HepG2 (cell line): ENCODE measurements around the gene PDZD7. TPM values are rescaled to one million over a fixed set of nuclear protein-coding genes. Genes with fewer than 3 reads are reported as not detected.

Source experiments
- ATAC-seq: fragments of 200-7000 bp; cut with Tn5 transposase; 3 replicates; pipeline ENCODE4 v1.9.1; 2020; ENCODE audit warnings: mild to moderate bottlenecking, moderate library complexity
- BruUV-seq: library from RNA; stranded (reverse); fragments of 400-500 nt; replicated peaks from 2 replicates; lab custom pipeline; 2021; lab: Mats Ljungman, UMichigan
- CTCF ChIA-PET: fragments of 300-600 bp; formaldehyde crosslinking; extraction: SDS; loops from one replicate; lab custom pipeline; 2021; ENCODE audit warnings: low total read pairs, inconsistent platforms, low intra/inter-chr PET ratio; lab: Yijun Ruan, JAX
- POLR2A ChIA-PET: fragments of 350-600 bp; sonication (Branson Sonifier 250); formaldehyde crosslinking; loops from one replicate; lab custom pipeline; 2020; ENCODE audit warnings: antibody characterized with exemption, inconsistent platforms; lab: Yijun Ruan, JAX
- DNase-seq: peaks from one replicate; pipeline ENCODE4 v3.0.0-alpha.2; 2015; ENCODE audit warnings: low spot score
- FAIRE-seq: peaks from 3 replicates; lab custom pipeline; 2011; peaks lifted over from hg19 to GRCh38; lab: Jason Lieb, UNC
- H2AFZ ChIP-seq: one replicate; pipeline ENCODE4 v1.6.1; 2011; ENCODE audit warnings: low read length, inconsistent platforms
- H3K27ac ChIP-seq: fragments of 300-600 bp; 3 replicates; pipeline ENCODE4 v1.8.0; 2011; ENCODE audit warnings: mixed run types, mild to moderate bottlenecking, mixed read lengths, low read length, inconsistent platforms; ENCODE audit not compliant: insufficient read depth; ENCODE audit errors: extremely low read length
- H3K27me3 ChIP-seq, 2 experiments: fragments of 200-600 bp in 1 of 2; 2 replicates in 1 of 2; 3 replicates in 1 of 2; pipeline versions ENCODE4 v1.6.0 to v1.8.0; 2011; ENCODE audit warnings: low read length in 2 of 2, mild to moderate bottlenecking in 2 of 2, moderate library complexity in 2 of 2, inconsistent platforms in 1 of 2; ENCODE audit not compliant: insufficient read depth in 2 of 2, control insufficient read depth in 1 of 2
- H3K36me3 ChIP-seq, 2 experiments: fragments of 200-600 bp in 1 of 2; replicated peaks in 1 of 2; 2 replicates in 1 of 2; 3 replicates in 1 of 2; pipeline versions ENCODE4 v1.5.1 to v1.8.0; 2011; ENCODE audit warnings: low read length in 2 of 2, inconsistent platforms in 1 of 2; ENCODE audit not compliant: insufficient read depth in 2 of 2, control insufficient read depth in 1 of 2
- H3K4me1 ChIP-seq: 2 replicates; pipeline ENCODE4 v1.5.1; 2012; ENCODE audit warnings: low read length, inconsistent platforms; ENCODE audit not compliant: insufficient read depth
- H3K4me2 ChIP-seq: 2 replicates; pipeline ENCODE4 v1.6.0; 2011; ENCODE audit warnings: low read depth, low read length, inconsistent platforms
- H3K4me3 ChIP-seq, 3 experiments: fragments of 200-600 bp in 1 of 3; sonication (generic), shearing (Covaris generic) in 1 of 3; replicated peaks in 1 of 3; 2 replicates each; pipeline ENCODE4 v1.5.1; 2011 to 2016; ENCODE audit warnings: low read length in 3 of 3, inconsistent platforms in 2 of 3, low read depth in 2 of 3, mild to moderate bottlenecking in 2 of 3, control low read depth in 1 of 3, mixed read lengths in 1 of 3; ENCODE audit not compliant: insufficient read depth in 1 of 3
- H3K79me2 ChIP-seq: one replicate; pipeline ENCODE4 v1.6.1; 2011; ENCODE audit warnings: low read length, inconsistent platforms; ENCODE audit not compliant: insufficient read depth
- H3K9ac ChIP-seq: 2 replicates; pipeline ENCODE4 v1.6.0; 2011; ENCODE audit warnings: mild to moderate bottlenecking, low read depth, low read length, inconsistent platforms; ENCODE audit not compliant: insufficient read depth
- H3K9me3 ChIP-seq: 2 replicates; pipeline ENCODE4 v1.5.1; 2012; ENCODE audit warnings: mild to moderate bottlenecking, low read length
- H4K20me1 ChIP-seq: 2 replicates; pipeline ENCODE4 v1.6.0; 2011; ENCODE audit warnings: inconsistent platforms, mild to moderate bottlenecking, low read length, moderate library complexity; ENCODE audit not compliant: insufficient read depth
- ETV6 ChIP-seq: sonication (generic); formaldehyde crosslinking; conservative IDR thresholded peaks from 2 replicates; pipeline ENCODE4 v1.4.0; 2020; ENCODE audit warnings: missing genetic modification reagents
- FOXM1 ChIP-seq: sonication (generic); formaldehyde crosslinking; IDR thresholded peaks from 2 replicates; pipeline ENCODE4 v1.5.0; 2020; ENCODE audit warnings: missing genetic modification reagents
- KMT2A ChIP-seq: sonication (generic); formaldehyde crosslinking; IDR thresholded peaks from 2 replicates; pipeline ENCODE4 v1.4.0; 2020; ENCODE audit warnings: missing genetic modification reagents
- PHF8 ChIP-seq: sonication (generic); formaldehyde crosslinking; IDR thresholded peaks from 2 replicates; pipeline ENCODE4 v1.5.0; 2020; ENCODE audit warnings: missing genetic modification reagents
- RXRA ChIP-seq: sonication (generic); formaldehyde crosslinking; IDR thresholded peaks from 2 replicates; pipeline ENCODE4 v1.5.1; 2020; ENCODE audit warnings: missing genetic modification reagents
- ZBTB4 ChIP-seq: sonication (generic); formaldehyde crosslinking; IDR thresholded peaks from 2 replicates; pipeline ENCODE4 v1.4.0; 2020; ENCODE audit warnings: missing genetic modification reagents, mild to moderate bottlenecking, borderline replicate concordance
- ZNF33B ChIP-seq: sonication (generic); formaldehyde crosslinking; IDR thresholded peaks from 2 replicates; pipeline ENCODE4 v1.5.1; 2020; ENCODE audit warnings: mild to moderate bottlenecking, missing genetic modification reagents
- ZNF430 ChIP-seq: sonication (generic); formaldehyde crosslinking; IDR thresholded peaks from 2 replicates; pipeline ENCODE4 v1.9.0; 2021; ENCODE audit warnings: mild to moderate bottlenecking, missing genetic modification reagents
- ZNF441 ChIP-seq: sonication (generic); formaldehyde crosslinking; IDR thresholded peaks from 2 replicates; pipeline ENCODE4 v1.7.0; 2021; ENCODE audit warnings: missing genetic modification reagents, borderline replicate concordance
- ZNF446 ChIP-seq: sonication (generic); formaldehyde crosslinking; IDR thresholded peaks from 2 replicates; pipeline ENCODE4 v1.5.0; 2020; ENCODE audit warnings: mild to moderate bottlenecking, missing genetic modification reagents
- in situ Hi-C: cut with HindIII; loops from 2 replicates; pipeline ENCODE4 v1.10.0; 2017; ENCODE audit warnings: low pct_unique_long_range_greater_than_20kb; ENCODE audit not compliant: extremely low pct_ligation_motif_present
- intact Hi-C: fragments of 100-400 bp; cut with micrococcal nuclease; formaldehyde crosslinking; loops from one replicate; pipeline ENCODE4 v1.10.0; 2022; ENCODE audit not compliant: unreplicated experiment
- polyA plus RNA-seq, 8 experiments: library from polyadenylated mRNA; depleted of rRNA in 3 of 8; stranded (reverse) in 7 of 8; unstranded in 1 of 8; fragments of >200 nt; fragmentation: Illumina TruSeq in 4 of 8; extraction: Trizol in 4 of 8; gene quantifications; 2 replicates each; pipeline versions ENCODE4 v1.2.1 to v1.2.3, GENCODE V29; 2011 to 2016; ENCODE audit warnings: low read depth in 4 of 8, missing spikeins in 1 of 8, mixed read lengths in 1 of 8; ENCODE audit not compliant: insufficient read depth in 1 of 8
- total RNA-seq, 5 experiments: library from RNA; depleted of rRNA; stranded (reverse); fragments of >200 nt; fragmentation: Illumina TruSeq; extraction: Trizol; gene quantifications; 2 replicates each; pipeline ENCODE4 v1.2.3, GENCODE V29; 2016; ENCODE audit warnings: low read depth in 1 of 5

Gene PDZD7
- total and polyA plus RNA-seq, 2 of the 13 experiments (the other 11 are each of a cell fraction or from before 2014, with no cell fraction given): 0.58 to 0.73 TPM

DNA sequence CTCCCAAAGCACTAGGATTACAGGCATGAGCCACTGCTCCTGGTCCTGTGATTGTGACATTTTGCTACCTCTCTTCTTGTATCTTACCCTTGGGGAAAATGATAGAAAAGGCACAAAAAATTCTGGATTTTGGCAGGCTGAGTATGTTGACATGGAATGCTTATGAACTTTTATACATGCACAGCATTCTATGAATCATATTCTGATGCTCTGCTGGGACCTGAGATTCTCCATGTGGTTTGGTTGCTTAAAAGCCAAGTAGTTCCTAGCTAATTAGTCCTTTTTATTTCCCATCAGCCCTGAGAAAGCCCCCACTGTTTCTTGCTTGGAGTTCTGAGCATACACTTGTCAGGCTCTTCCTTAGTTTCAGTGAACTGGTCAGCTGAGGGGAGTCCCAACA is 22.6 kb upstream of the PDZD7 start:
- Histone ChIP-seq H3K27ac (no peak overlapping the region), H3K4me2 (no peak overlapping the region)
- in situ Hi-C loops: no loop called here
- FAIRE-seq: no peak
- TF ChIP-seq ZNF33B (CRISPR knock-in tag) (no peak), PHF8 (CRISPR knock-in tag) (no peak), RXRA (CRISPR knock-in tag) (no peak), ZBTB4 (no peak), ZNF441 (no peak), ETV6 (CRISPR knock-in tag) (no peak), ZNF446 (CRISPR knock-in tag) (no peak), FOXM1 (CRISPR knock-in tag) (no peak), KMT2A (no peak), ZNF430 (CRISPR knock-in tag) (no peak)
- TF ChIP-seq, all 625 proteins: peak for 0
- no peak for ATAC-seq
- no peak overlapping the region for H2AFZ ChIP-seq
- POLR2A ChIA-PET: no interaction called here
- H3K27me3 ChIP-seq: no peaks in the 10 kb centered on the region
- H3K4me1 ChIP-seq: peaks cover 58% of the 10 kb centered on the region
- 0 out of 5 replicates have a peak, but pooled peaks cover 0 to 2% of the 10 kb centered on the region in 2 experiments for H3K36me3 ChIP-seq
- H3K4me3 ChIP-seq: no peak overlapping the region
- no TSS peak for BruUV-seq
- no peak overlapping the region for H3K9ac ChIP-seq
- peaks cover 9% of the 10 kb centered on the region for H3K79me2 ChIP-seq
- no peaks in the 10 kb centered on the region for H3K9me3 ChIP-seq
- DNase-seq: no peak
- CTCF ChIA-PET: interaction anchor here (0.6 kb wide), 1 partner anchor 57 kb away, joined by 3 read pairs; no protein-coding TSS in a partner anchor
- intact Hi-C loops: no loop called here
- H4K20me1 ChIP-seq: no peaks in the 10 kb centered on the region
